ENCODE data around the gene BEST1. TPM values are rescaled to one million over a fixed set of nuclear protein-coding genes. Genes with fewer than 3 reads are reported as not detected.

The BEST1 gene
- polyA plus RNA-seq, 1 donor from 2014 or later, result 6.4 TPM

DNA sequence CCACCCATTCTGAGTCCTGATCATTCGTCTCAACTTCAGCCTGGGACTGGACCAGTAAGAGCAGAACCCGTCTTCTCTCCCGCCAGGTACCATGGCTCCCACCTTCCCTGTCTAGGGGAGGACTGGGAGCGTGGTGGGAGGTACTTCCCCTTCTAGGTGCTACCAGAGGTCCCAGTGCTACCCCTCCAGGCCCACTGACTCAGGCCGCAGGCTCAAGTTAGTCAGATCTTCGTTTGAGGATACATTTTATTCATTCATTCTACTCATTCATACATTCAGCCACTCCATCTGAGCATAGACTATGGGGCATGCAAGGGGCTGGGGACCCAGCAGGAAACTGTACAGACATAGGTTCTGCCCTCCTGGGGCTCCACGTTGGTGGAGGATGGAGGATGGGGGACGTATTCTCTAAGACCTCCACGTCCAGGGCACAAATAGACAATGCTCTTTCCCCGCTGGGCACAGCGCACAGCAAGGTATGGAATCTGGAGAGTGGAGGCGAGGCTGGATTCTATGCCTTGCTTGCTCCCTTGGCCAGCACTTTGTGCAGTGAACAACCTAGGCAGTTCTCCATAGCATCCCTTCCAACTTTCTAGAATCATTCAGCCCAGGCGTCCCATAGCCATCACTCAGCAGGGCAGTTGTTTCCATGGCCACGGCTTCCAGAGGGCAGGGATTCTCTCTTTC, 31.8 kb upstream of the BEST1 start:
- H3K27me3 ChIP-seq (ENCODE audit: insufficient read depth, low read depth, low read length), result peaks cover 28% of the 10 kb centered on the region

DNA sequence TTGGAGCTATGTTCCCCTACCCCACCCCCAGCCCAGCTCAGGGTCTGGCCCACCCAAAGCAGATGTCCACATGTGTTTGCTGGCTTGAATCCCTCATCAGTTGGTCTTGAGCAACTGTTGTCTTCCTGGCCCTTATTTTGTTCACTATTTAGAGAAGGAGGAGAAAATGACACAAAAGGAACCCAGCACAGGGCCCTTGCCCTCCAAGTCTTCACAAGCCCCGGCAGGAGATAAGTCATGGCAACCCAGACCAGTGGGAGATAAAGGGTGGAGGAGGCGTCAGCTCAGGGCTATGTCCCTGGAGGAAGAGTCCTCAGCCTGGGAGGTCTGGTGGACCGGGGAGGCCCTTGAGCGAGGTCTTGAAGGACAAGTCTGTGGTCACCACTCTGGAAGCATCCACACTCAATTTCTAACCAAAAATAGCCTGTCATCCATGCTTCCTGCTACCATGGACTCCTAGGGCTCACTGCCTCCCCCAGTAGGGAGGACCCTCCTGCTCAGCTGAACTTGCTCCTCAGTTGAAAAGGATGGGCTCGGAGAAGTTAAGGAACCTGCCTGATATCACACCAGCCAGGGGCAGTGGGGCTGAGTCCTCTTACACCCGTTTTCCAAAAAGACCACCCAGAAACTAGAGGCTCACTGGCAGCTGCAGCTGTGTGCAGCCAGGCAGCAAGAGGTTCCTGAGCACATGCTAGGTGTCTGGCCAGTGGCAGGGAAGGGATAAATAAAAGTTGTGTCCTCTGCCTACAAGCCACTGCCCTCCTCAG, 31.0 kb upstream of the BEST1 start:
- Histone ChIP-seq H3K27ac (ENCODE audit: low read length) (no peak overlapping the region), H3K27me3 (ENCODE audit: insufficient read depth, low read depth, low read length) (peaks cover 28% of the 10 kb centered on the region), H3K9me3 (ENCODE audit: low read length) (no peaks in the 10 kb centered on the region), H2AFZ (ENCODE audit: low read depth, low read length) (no peak overlapping the region), H3K9me2 (ENCODE audit: insufficient read depth, low read length) (no peaks in the 10 kb centered on the region), H3K36me3 (ENCODE audit: insufficient read depth, low read length) (no peaks in the 10 kb centered on the region), H3K9ac (ENCODE audit: low read length) (no peak overlapping the region), H3K4me2 (ENCODE audit: low read length) (no peak overlapping the region), H3K79me2 (replicated peaks; ENCODE audit: insufficient read depth, low read length) (no peaks in the 10 kb centered on the region), H3F3A (ENCODE audit: insufficient read depth, low read length, poor library complexity, severe bottlenecking) (no peaks in the 10 kb centered on the region), H4K20me1 (ENCODE audit: insufficient read depth) (no peaks in the 10 kb centered on the region), H3K4me3 (ENCODE audit: low read length) (no peak overlapping the region)
- TF ChIP-seq MXI1 (conservative IDR thresholded peaks at IDR 0.05; ENCODE audit: poor library complexity, severe bottlenecking), result no peak
- no peak for TF ChIP-seq RAD21 (conservative IDR thresholded peaks at IDR 0.05)
- TF ChIP-seq, protein P1, sequence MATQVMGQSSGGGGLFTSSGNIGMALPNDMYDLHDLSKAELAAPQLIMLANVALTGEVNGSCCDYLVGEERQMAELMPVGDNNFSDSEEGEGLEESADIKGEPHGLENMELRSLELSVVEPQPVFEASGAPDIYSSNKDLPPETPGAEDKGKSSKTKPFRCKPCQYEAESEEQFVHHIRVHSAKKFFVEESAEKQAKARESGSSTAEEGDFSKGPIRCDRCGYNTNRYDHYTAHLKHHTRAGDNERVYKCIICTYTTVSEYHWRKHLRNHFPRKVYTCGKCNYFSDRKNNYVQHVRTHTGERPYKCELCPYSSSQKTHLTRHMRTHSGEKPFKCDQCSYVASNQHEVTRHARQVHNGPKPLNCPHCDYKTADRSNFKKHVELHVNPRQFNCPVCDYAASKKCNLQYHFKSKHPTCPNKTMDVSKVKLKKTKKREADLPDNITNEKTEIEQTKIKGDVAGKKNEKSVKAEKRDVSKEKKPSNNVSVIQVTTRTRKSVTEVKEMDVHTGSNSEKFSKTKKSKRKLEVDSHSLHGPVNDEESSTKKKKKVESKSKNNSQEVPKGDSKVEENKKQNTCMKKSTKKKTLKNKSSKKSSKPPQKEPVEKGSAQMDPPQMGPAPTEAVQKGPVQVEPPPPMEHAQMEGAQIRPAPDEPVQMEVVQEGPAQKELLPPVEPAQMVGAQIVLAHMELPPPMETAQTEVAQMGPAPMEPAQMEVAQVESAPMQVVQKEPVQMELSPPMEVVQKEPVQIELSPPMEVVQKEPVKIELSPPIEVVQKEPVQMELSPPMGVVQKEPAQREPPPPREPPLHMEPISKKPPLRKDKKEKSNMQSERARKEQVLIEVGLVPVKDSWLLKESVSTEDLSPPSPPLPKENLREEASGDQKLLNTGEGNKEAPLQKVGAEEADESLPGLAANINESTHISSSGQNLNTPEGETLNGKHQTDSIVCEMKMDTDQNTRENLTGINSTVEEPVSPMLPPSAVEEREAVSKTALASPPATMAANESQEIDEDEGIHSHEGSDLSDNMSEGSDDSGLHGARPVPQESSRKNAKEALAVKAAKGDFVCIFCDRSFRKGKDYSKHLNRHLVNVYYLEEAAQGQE (IDR thresholded peaks at IDR 0.05; ENCODE audit: borderline replicate concordance), result no peak
- TF ChIP-seq SMC3 (conservative IDR thresholded peaks at IDR 0.05; ENCODE audit: poor library complexity), result no peak
- TF ChIP-seq EP300 (conservative IDR thresholded peaks at IDR 0.05; ENCODE audit: poor library complexity, severe bottlenecking), result no peak
- TF ChIP-seq EZH2 (IDR thresholded peaks at IDR 0.05; ENCODE audit: borderline replicate concordance, insufficient read depth, low read length, poor library complexity, severe bottlenecking), result no peak
- TF ChIP-seq POLR2AphosphoS5 (IDR thresholded peaks at IDR 0.05), result no peak
- no peak for TF ChIP-seq TAF1 (IDR thresholded peaks at IDR 0.05; ENCODE audit: low read depth)

More for the DNA sequence above, 31.8 kb upstream of the BEST1 start:
- H3K4me2 ChIP-seq (ENCODE audit: low read length), result no peak overlapping the region
- H3K9me2 ChIP-seq (ENCODE audit: insufficient read depth, low read length), result no peaks in the 10 kb centered on the region
- H2AFZ ChIP-seq (ENCODE audit: low read depth, low read length), result no peak overlapping the region
- TF ChIP-seq SMC3 (conservative IDR thresholded peaks at IDR 0.05; ENCODE audit: poor library complexity) (no peak), MXI1 (conservative IDR thresholded peaks at IDR 0.05; ENCODE audit: poor library complexity, severe bottlenecking) (no peak), RAD21 (conservative IDR thresholded peaks at IDR 0.05) (no peak), TAF1 (IDR thresholded peaks at IDR 0.05; ENCODE audit: low read depth) (no peak), EP300 (conservative IDR thresholded peaks at IDR 0.05; ENCODE audit: poor library complexity, severe bottlenecking) (no peak), EZH2 (IDR thresholded peaks at IDR 0.05; ENCODE audit: borderline replicate concordance, insufficient read depth, low read length, poor library complexity, severe bottlenecking) (no peak), POLR2AphosphoS5 (IDR thresholded peaks at IDR 0.05) (no peak)
- TF ChIP-seq, protein P2, sequence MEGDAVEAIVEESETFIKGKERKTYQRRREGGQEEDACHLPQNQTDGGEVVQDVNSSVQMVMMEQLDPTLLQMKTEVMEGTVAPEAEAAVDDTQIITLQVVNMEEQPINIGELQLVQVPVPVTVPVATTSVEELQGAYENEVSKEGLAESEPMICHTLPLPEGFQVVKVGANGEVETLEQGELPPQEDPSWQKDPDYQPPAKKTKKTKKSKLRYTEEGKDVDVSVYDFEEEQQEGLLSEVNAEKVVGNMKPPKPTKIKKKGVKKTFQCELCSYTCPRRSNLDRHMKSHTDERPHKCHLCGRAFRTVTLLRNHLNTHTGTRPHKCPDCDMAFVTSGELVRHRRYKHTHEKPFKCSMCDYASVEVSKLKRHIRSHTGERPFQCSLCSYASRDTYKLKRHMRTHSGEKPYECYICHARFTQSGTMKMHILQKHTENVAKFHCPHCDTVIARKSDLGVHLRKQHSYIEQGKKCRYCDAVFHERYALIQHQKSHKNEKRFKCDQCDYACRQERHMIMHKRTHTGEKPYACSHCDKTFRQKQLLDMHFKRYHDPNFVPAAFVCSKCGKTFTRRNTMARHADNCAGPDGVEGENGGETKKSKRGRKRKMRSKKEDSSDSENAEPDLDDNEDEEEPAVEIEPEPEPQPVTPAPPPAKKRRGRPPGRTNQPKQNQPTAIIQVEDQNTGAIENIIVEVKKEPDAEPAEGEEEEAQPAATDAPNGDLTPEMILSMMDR (IDR thresholded peaks at IDR 0.05; ENCODE audit: poor library complexity, severe bottlenecking), result no peak
- TF ChIP-seq, protein P1 (IDR thresholded peaks at IDR 0.05; ENCODE audit: borderline replicate concordance), result no peak
- no peaks in the 10 kb centered on the region for H3F3A ChIP-seq (ENCODE audit: insufficient read depth, low read length, poor library complexity, severe bottlenecking)
- H3K27ac ChIP-seq (ENCODE audit: low read length), result no peak overlapping the region
- no peak overlapping the region for H3K4me3 ChIP-seq (ENCODE audit: low read length)
- H3K9me3 ChIP-seq (ENCODE audit: low read length), result no peaks in the 10 kb centered on the region
- no peaks in the 10 kb centered on the region for H3K79me2 ChIP-seq (replicated peaks; ENCODE audit: insufficient read depth, low read length)
- no peaks in the 10 kb centered on the region for H3K36me3 ChIP-seq (ENCODE audit: insufficient read depth, low read length)
- H4K20me1 ChIP-seq (ENCODE audit: insufficient read depth), result no peaks in the 10 kb centered on the region
- no peak overlapping the region for H3K9ac ChIP-seq (ENCODE audit: low read length)
